HG03439 (cell line): ENCODE data around the gene EDEM3.
"Not testable (repeated sequence)": the region's sequence is repeated elsewhere in the genome, so short reads cannot be mapped to it uniquely, and the experiment has no call there.

Source experiments
- ATAC-seq: cut with Tn5 transposase; IDR thresholded peaks from one replicate; pipeline ENCODE4 v1.9.1; 2021; ENCODE audit warnings: mild to moderate bottlenecking, moderate library complexity; ENCODE audit not compliant: unreplicated experiment

EDEM3 gene

GRCh38 chr1:184769241-184769640 lies 14.6 kb upstream of the EDEM3 start:
- no peak for ATAC-seq

DNA sequence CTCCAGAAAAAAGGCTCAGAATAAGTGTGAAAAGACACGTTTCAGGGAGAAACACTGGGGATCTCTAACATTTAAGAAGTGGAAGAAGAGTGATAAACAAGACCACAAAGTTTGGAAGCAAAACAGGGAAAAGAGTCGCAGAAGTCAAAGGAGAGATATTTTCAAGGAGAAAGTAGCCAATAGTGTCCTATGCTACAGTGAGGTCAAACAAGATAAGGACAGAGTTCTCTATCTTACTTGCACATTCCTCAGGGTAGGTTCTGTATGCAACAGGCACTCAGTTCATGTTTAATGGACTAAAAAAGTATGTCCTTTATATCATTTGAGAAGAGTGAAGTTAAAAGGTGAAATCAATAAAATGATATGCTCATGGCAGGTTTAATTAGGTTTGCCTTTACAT lies 13.8 kb upstream of the EDEM3 start:
- no peak for ATAC-seq

GRCh38 chr1:184767591-184767990 lies 12.9 kb upstream of the EDEM3 start:
- no peak for ATAC-seq

DNA sequence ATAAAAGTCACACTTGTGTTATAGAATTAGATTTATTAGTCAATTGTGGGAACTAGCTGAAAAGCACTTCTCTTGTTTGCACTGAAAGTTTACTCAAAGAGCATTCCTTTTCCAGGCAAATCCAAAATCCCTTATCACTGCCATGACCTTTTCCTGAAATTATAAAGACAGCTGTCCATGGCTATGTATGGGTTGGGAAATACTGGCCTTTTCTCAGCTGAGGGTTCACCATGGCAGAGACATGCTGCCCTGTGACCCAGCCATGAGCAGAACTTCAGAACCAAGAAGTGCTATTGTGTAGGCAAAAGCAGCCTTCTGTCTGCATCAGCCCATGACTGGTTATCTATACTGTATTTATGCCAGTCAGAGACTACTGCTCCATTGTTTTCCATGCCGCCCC lies 9.8 kb upstream of the EDEM3 start:
- ATAC-seq, result no peak

DNA sequence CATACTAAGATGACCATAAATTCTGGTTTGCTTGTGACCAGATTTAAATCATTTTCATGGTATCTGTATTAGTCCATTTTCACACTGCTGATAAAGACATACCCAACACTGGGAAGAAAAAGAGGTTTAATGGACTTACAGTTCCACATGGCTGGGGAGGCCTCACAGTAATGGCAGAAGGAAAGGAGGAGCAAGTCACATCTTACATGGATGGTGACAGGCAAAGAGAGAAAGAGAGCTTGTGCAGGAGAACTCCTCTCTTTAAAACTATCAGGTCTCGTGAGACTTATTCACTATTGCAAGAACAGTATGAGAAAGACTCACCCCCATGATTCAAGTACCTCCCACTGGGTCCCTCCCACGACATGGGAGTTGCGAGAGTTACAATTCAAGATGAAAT lies 8.9 kb upstream of the EDEM3 start:
- ATAC-seq, result not testable (repeated sequence)

GRCh38 chr1:184761969-184762485 lies 7.4 kb upstream of the EDEM3 start:
- no peak for ATAC-seq

- no peak for ATAC-seq
Measured at GRCh38 chr1:184759651-184760050, 5.0 kb upstream of the EDEM3 start.

DNA sequence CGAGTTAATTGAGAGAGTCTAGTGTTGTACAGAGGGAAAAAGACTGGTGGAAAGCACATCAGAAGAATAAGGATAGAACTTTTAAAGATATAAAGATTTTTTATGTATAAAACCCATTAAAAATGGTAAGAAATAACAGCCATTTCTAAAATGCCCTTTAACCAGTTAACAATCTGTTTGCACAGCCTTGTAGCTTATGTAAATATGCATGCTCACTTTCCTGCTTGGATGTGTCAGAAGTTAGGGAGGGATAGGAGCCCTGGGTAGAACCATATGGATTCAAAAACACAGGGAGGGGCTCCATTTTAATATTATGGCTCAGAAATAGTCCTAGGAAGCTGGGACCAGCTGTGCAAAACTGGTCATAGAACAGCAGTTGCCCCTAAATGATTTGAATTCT lies 4.5 kb upstream of the EDEM3 start:
- ATAC-seq, result no peak

DNA sequence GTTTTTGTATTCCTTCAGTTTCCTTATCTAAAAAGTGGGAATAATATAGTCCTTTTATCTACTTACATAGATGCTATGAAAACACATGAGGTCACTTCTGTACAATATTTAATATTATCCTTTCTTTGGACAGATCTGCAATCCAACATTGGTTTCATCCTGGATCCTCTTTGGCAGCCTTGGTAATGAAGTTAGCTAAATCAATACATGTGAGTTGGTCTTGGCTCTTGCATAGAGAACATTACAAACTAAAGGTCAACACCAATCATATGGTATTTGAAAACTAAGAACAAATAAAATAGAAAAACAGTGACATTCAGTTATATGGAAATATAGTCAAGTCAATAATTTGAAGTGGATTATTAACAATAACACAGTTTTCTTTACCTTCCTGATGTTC lies 3.2 kb upstream of the EDEM3 start:
- no peak for ATAC-seq

DNA sequence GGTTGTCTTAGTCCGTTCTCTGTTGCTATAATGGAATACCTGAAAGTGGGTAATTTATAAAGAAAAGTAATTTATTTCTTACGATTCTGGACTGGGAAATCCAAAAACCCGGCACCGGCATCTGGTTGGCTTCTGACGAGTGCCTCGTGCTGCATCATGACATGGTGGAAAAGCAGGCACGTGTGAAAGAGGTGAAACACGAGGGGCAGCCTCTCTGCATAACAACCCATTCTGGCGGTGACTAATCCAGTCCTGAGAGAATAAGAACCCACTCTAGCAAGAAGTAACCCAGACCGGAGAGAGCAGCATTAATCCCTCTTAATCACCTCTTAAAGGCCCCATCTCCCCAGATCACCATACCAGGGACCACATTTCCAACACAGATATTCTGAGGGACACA lies 2.7 kb upstream of the EDEM3 start:
- no peak for ATAC-seq

- peak; percentile 8 for ATAC-seq
Measured at GRCh38 chr1:184755226-184756065, 788 bp upstream of the EDEM3 start.

DNA sequence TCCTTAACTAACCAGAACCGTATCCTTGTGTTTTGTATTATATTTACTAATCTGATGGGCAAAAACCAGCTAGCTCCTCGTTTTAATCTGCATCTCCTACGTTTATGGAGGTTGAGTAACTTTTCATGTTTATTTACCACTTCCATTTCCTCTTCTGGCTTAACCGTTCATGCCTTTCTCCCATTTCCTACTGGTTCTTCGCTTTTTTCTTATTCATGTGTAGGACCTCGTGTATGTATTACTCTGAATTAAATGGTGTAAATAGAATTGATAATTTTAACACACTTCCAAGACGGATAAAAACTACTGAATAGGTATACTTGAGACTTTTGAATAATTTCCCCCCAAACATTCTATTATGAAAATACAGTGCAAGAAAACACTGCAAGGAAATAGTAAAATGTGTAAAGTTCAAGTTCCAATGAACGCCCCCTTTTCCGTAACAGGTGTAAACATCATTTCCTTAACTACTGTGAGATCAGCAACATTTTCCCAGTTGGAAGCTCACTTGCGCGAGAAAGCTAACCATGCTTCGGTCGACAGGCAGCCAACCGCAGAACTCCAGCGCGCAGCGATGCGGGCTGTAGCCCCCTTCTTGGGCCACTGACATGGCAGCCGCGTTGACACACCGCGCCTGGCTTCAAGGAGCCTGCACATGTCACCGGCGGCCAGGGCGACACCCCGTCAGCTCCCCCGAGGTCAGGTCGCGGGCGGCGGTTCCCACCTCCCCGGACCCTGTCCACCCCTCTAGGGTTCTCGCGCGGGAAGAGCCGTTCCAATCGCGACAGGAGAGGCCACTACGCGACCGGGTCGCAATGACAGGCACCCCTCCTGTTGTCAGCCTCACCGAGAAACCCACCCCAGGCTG lies 816 bp downstream of the EDEM3 start:
- peak; percentile 10 for ATAC-seq

DNA sequence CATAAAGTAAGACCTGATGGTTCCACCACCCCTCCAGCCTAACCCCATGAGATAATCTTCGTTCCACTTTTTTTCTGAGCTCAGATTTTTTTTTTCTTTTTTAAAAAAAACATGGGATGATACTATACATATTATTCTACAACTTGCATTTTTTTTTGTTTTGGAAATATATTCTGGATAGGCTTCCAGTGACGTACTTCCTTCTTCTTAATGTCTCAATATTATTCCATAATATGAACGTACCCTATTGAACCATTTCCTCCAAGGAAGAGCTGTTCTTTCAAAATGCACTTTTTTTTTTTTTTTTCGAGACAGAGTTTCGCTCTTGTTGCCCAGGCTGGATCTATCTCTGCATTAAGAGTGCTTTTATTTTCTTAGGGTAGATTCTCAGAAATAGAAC lies 1.5 kb downstream of the EDEM3 start:
- ATAC-seq, result no peak

- ATAC-seq, result no peak
Measured at GRCh38 chr1:184752656-184753055, 2.0 kb downstream of the EDEM3 start.

- no peak for ATAC-seq
Measured at GRCh38 chr1:184748740-184749139, 5.9 kb downstream of the EDEM3 start.

- peak; percentile 60 for ATAC-seq
Measured at GRCh38 chr1:184747089-184747955, 7.3 kb downstream of the EDEM3 start.

- ATAC-seq, result no peak
Measured at GRCh38 chr1:184745929-184746638, 8.6 kb downstream of the EDEM3 start.

DNA sequence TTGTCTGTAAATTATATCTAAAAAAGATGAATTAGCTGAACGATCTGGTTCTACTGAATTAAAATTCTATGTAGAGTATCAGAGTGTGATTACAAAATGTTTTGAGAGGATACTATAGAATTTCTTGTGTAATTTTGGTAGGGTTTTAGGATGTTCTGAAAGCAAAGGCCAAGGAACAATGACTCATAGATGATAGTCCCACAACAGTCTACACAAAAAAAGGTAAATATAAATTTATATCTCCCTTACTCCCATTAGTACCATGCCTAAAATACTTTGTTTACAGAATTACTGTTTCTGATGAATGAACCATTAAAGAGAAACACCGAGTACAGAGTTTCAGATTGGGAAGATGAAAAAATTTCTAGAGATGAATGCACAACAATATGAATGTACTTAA lies 9.5 kb downstream of the EDEM3 start:
- ATAC-seq, result no peak

GRCh38 chr1:184743062-184743756 lies 11.4 kb downstream of the EDEM3 start:
- peak; percentile 66 for ATAC-seq

DNA sequence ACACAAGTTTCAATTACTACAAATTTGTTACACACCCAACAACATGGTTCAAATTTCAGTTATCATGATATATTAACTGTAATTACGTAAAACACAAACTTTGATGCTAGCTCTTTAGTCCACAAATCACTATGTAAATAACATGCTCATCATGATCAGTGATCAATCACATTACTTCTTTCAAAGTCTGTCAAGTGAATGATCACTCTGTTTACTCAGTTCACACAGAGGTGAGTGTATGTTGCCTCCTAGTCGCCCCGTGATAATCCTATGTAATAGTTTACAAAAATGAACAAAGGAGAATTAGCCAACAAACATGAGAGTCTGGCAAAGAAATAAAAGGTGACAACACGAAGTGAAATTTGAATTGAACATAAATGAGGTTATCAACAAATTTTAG lies 14.3 kb downstream of the EDEM3 start:
- ATAC-seq, result no peak
